Astrocyte (in vitro differentiated cells and primary cell): Measurements from ENCODE around the gene PRIMA1. TPM values are rescaled to one million over a fixed set of nuclear protein-coding genes. Genes with fewer than 3 reads are reported as not detected.

ENCODE experiments used
- DNase-seq: peaks from one replicate; pipeline ENCODE4 v3.0.0-alpha.2; 2010; ENCODE audit warnings: low read depth
- FAIRE-seq: peaks from 2 replicates; lab custom pipeline; 2011; peaks lifted over from hg19 to GRCh38; lab: Jason Lieb, UNC
- H2AFZ ChIP-seq: 2 replicates; pipeline ENCODE4 v1.6.0; 2012; ENCODE audit warnings: low read depth, low read length, inconsistent platforms
- H3K27ac ChIP-seq: 2 replicates; pipeline ENCODE4 v1.5.1; 2011; ENCODE audit warnings: low read depth, low read length, inconsistent platforms
- H3K27me3 ChIP-seq: 2 replicates; pipeline ENCODE4 v1.6.0; 2011; ENCODE audit warnings: low read length, inconsistent platforms; ENCODE audit not compliant: insufficient read depth
- H3K36me3 ChIP-seq: 2 replicates; pipeline ENCODE4 v1.5.1; 2011; ENCODE audit warnings: low read length, inconsistent platforms; ENCODE audit not compliant: insufficient read depth
- H3K4me1 ChIP-seq: 2 replicates; pipeline ENCODE4 v1.5.1; 2011; ENCODE audit warnings: low read length, inconsistent platforms; ENCODE audit not compliant: insufficient read depth
- H3K4me2 ChIP-seq: 2 replicates; pipeline ENCODE4 v1.6.0; 2012; ENCODE audit warnings: low read length, inconsistent platforms
- H3K4me3 ChIP-seq: 2 replicates; pipeline ENCODE4 v1.5.1; 2011; ENCODE audit warnings: low read depth, mild to moderate bottlenecking, low read length, inconsistent platforms; ENCODE audit not compliant: insufficient read depth
- H3K79me2 ChIP-seq: 2 replicates; pipeline ENCODE4 v1.6.0; 2012; ENCODE audit warnings: mild to moderate bottlenecking, low read length, inconsistent platforms; ENCODE audit not compliant: insufficient read depth
- H3K9ac ChIP-seq: 2 replicates; pipeline ENCODE4 v1.6.0; 2012; ENCODE audit warnings: mild to moderate bottlenecking, low read length, inconsistent platforms
- H3K9me3 ChIP-seq: 2 replicates; pipeline ENCODE4 v1.5.1; 2012; ENCODE audit warnings: low read depth, mild to moderate bottlenecking, low read length, inconsistent platforms; ENCODE audit not compliant: insufficient read depth
- H4K20me1 ChIP-seq: 2 replicates; pipeline ENCODE4 v1.6.0; 2012; ENCODE audit warnings: low read length, inconsistent platforms; ENCODE audit not compliant: insufficient read depth
- H3K27ac Mint-ChIP-seq: one replicate; pipeline ENCODE4 v1.8.0; 2021; ENCODE audit warnings: mild to moderate bottlenecking, mixed read lengths; ENCODE audit not compliant: unreplicated experiment
- H3K27me3 Mint-ChIP-seq: one replicate; pipeline ENCODE4 v1.8.0; 2021; ENCODE audit warnings: low read depth, mixed read lengths; ENCODE audit not compliant: unreplicated experiment
- H3K36me3 Mint-ChIP-seq: one replicate; pipeline ENCODE4 v1.8.0; 2021; ENCODE audit warnings: low read depth, mixed read lengths; ENCODE audit not compliant: unreplicated experiment
- H3K4me1 Mint-ChIP-seq: one replicate; pipeline ENCODE4 v1.8.0; 2021; ENCODE audit warnings: low read depth, mixed read lengths; ENCODE audit not compliant: unreplicated experiment
- H3K4me3 Mint-ChIP-seq: one replicate; pipeline ENCODE4 v1.8.0; 2021; ENCODE audit warnings: mild to moderate bottlenecking, moderate library complexity, mixed read lengths; ENCODE audit not compliant: unreplicated experiment
- H3K9me3 Mint-ChIP-seq: one replicate; pipeline ENCODE4 v1.8.0; 2021; ENCODE audit warnings: mild to moderate bottlenecking, mixed read lengths; ENCODE audit not compliant: unreplicated experiment
- CTCF ChIP-seq: IDR thresholded peaks from 2 replicates; pipeline ENCODE4 v1.5.1; 2011; ENCODE audit warnings: low read depth, mild to moderate bottlenecking, inconsistent platforms, low read length, moderate library complexity; ENCODE audit not compliant: insufficient read depth
- EZH2 ChIP-seq: IDR thresholded peaks from 2 replicates; pipeline ENCODE4 v1.6.1; 2012; ENCODE audit warnings: mild to moderate bottlenecking, low read length, inconsistent platforms; ENCODE audit not compliant: insufficient read depth
- total RNA-seq: library from RNA; stranded (reverse); gene quantifications from 2 replicates; pipeline ENCODE4 v1.2.1, GENCODE V29; 2021

Gene PRIMA1
- total RNA-seq, 1 donor from 2014 or later = not detected

DNA sequence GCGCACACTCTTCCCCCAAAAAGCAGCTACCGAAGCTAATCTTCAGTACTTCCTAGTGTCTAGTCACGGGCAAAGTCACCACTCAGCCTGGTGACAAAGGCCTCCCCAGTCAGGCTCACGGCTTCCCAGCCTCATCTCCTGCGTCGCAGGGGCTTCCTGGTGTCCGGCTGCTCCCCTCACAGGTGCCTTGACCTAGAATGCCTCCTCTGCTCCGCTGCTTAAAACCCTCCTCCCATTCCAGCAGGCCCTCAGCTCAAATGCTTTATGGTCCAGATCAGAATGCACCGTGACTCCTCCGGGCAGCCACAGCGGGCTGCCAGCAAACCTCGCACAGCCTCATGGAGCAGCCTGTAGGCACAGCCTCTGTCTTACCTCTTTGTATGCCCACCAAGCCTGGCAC lies 53.1 kb downstream of the PRIMA1 start:
- Histone ChIP-seq H3K4me2 (no peak overlapping the region), H3K4me3 (no peak overlapping the region), H3K4me1 (no peaks in the 10 kb centered on the region), H4K20me1 (no peaks in the 10 kb centered on the region), H3K79me2 (no peaks in the 10 kb centered on the region), H3K9me3 (no peaks in the 10 kb centered on the region), H2AFZ (no peak overlapping the region), H3K27me3 (peaks cover 2% of the 10 kb centered on the region), H3K9ac (no peak overlapping the region), H3K36me3 (no peaks in the 10 kb centered on the region), H3K27ac (no peak overlapping the region)
- Mint-ChIP-seq H3K9me3 (peaks cover 8% of the 10 kb centered on the region), H3K27me3 (peaks cover 23% of the 10 kb centered on the region), H3K4me1 (no peaks in the 10 kb centered on the region), H3K4me3 (no peak overlapping the region), H3K36me3 (no peaks in the 10 kb centered on the region), H3K27ac (no peak overlapping the region)
- no peak for DNase-seq
- FAIRE-seq = no peak
- no peak for TF ChIP-seq CTCF
- no peak for TF ChIP-seq EZH2

- no peak overlapping the region for H3K27ac ChIP-seq
- H3K4me1 Mint-ChIP-seq = no peaks in the 10 kb centered on the region
- H3K4me3 ChIP-seq = no peak overlapping the region
These were observed 54.0 kb downstream of the PRIMA1 start for GRCh38 chr14:93734086-93734822.

More at GRCh38 chr14:93734086-93734822, 54.0 kb downstream of the PRIMA1 start:
- Histone ChIP-seq H3K79me2 (no peaks in the 10 kb centered on the region), H3K27me3 (peaks cover 2% of the 10 kb centered on the region), H3K9ac (no peak overlapping the region), H4K20me1 (no peaks in the 10 kb centered on the region), H3K4me1 (no peaks in the 10 kb centered on the region), H3K9me3 (no peaks in the 10 kb centered on the region), H2AFZ (no peak overlapping the region), H3K4me2 (no peak overlapping the region), H3K36me3 (no peaks in the 10 kb centered on the region)
- Mint-ChIP-seq H3K4me3 (no peak overlapping the region), H3K9me3 (peaks cover 8% of the 10 kb centered on the region), H3K36me3 (no peaks in the 10 kb centered on the region), H3K27ac (no peak overlapping the region), H3K27me3 (peaks cover 21% of the 10 kb centered on the region)
- TF ChIP-seq EZH2 (no peak), CTCF (no peak)
- FAIRE-seq (no peak), DNase-seq (no peak)
